GM18951 (cell line): Measurements from ENCODE around the gene MED16.
A peak's percentile ranks its signal among the peaks of the same experiment; 100 is the strongest.

Experiments used
- POLR2A ChIP-seq: IDR thresholded peaks from 4 replicates; pipeline ENCODE4 v1.6.1; 2011; ENCODE audit warnings: mild to moderate bottlenecking; ENCODE audit not compliant: insufficient read length, insufficient read depth; ENCODE audit errors: extremely low read depth
- in situ Hi-C: fragments of 300-500 bp; cut with MboI; formaldehyde crosslinking; loops from one replicate; pipeline ENCODE4 v1.12.0; 2022; ENCODE audit warnings: low sequenced_read_pairs, mixed read lengths, inconsistent platforms; ENCODE audit not compliant: unreplicated experiment

The MED16 gene

GRCh38 chr19:932648-933552 is 39.9 kb upstream of the MED16 start:
- TF ChIP-seq POLR2A: no peak
- in situ Hi-C loops: no loop called here

DNA sequence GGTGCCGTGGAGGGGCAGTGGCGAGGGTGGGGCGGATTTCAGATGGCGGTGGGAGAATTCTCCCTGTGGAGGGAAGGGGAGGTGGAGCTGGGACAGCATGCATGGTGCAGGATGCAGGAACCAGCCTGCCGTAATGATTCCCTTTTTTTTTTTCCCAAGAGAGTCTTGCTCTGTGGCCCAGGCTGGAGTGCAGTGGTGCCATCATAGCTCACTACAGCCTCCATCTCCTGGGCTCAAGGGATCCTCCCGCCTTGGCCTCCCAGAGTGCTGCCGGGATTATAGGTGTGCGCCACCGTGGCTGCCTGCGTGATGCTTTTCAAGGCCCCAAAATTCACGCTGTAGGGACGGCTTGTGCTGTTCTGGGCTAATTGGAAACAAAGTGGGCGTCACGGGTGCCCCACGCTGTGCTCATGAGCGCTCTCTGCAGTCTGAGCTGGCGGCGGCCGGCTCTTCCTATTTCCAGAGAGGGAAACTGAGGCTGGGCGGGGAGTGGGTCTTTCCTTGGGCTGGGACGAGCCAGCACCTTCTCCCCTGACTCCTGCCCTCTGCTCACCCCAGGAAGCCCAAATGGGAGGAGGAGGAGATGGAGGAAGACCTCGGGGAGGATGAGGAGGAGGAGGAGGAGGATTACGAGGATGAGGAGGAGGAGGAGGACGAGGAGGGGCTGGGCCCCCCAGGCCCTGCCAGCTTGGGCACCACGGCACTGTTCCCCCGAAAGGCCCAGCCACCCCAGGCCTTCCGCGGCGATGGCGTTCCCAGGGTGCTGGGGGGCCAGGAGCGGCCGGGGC is 39.1 kb upstream of the MED16 start:
- in situ Hi-C loops: no loop called here

GRCh38 chr19:929891-930258 is 36.9 kb upstream of the MED16 start:
- in situ Hi-C loops: loop anchor here (10.0 kb wide), 1 partner anchor 165 kb away; no protein-coding TSS in a partner anchor
- no peak for TF ChIP-seq POLR2A

More for the DNA sequence above, 39.1 kb upstream of the MED16 start:
- TF ChIP-seq POLR2A: no peak

GRCh38 chr19:929203-929890 is 36.4 kb upstream of the MED16 start:
- no peak for TF ChIP-seq POLR2A
- in situ Hi-C loops: loop anchor here (10.0 kb wide), 1 partner anchor 165 kb away; no protein-coding TSS in a partner anchor

DNA sequence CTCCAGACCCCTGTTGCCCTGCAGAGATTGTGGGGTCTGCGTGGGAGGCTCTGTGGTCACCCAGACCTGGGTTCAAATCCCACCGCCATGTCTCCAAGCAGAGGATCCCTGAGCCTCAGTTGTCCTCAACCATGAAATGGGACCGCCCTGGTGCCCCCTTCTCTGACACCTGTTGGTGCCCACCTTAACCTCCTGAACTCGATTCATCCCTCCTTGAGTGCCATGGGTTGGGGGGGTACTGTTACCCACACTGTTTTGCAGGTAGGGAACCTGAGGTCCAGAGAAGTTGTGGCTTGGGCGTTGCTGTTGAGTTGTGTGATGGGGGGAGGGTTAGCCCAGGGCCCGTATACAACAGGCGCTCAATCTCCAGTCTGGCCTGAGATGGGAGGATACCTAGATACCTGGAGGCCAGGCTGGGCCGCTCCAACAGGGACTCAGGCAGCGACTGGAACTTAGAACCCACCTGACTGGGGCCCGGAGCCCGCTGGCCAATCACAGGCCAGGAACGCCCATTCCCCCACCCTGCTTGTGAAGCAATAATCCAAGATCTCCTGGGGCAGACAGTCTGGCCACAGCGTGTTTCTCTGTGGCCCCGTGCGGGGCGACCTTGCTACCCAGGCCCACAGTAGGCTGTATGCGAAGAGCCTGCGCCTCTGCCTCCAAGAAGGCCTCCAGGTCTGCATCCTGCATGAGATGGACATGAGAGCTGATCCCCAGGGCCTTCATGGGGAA is 35.6 kb upstream of the MED16 start:
- TF ChIP-seq POLR2A: no peak
- in situ Hi-C loops: loop anchor here (10.0 kb wide), 1 partner anchor 164 kb away; no protein-coding TSS in a partner anchor

DNA sequence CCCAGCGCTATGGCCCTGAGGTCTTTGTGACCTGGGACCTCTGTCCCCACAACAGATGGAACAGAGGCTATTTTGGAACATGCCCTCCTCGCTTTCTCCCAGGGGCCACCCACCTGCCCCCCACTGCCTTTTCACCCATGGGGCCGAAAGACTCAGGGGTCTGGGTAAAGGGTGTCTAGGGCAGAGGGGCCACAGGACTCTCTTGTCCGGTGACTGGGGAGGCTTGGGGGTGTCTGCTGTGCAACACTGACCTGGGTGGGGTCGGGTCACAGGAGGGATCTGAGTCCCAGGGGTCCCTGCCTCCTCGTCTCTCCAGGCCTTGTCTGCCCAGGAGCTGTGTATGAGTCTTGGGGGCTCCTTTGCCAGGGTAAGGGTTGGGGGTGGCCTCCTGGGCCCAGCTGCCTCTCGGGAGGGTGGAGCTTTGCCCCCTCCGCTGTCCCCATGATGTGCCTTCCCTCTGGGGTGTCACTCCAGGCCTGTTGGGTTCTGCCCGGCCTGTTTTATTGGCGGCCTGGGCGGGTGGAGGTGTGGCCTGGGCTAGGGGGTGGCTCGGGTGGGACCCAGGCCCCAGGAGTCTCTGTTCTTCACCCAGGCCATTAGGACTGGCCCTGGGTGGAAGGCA is 34.9 kb upstream of the MED16 start:
- in situ Hi-C loops: loop anchor here (10.0 kb wide), 1 partner anchor 163 kb away; no protein-coding TSS in a partner anchor
- no peak for TF ChIP-seq POLR2A

DNA sequence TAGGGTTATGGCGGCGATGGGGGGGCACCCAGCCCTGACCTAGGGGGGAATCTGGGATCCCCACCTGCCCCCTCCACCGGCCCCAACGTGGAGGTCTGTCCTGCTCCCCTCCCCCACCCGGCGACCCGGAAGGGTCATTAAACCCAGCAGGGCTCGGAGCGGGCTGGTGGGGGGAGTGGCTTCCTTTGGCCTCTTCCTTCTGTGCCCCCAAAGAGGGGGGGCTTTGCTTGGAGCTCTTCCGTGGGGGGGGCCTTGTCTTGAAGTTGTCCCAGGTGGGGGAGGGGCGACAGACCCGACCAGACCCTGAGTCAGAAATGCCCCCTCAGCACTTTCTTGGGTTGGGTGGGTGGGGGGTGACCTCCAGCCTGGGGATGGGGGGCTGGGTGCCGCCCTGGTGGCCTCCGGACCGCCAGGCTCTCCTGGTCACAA is 34.4 kb upstream of the MED16 start:
- in situ Hi-C loops: loop anchor here (10.0 kb wide), 1 partner anchor 163 kb away; no protein-coding TSS in a partner anchor
- no peak for TF ChIP-seq POLR2A

DNA sequence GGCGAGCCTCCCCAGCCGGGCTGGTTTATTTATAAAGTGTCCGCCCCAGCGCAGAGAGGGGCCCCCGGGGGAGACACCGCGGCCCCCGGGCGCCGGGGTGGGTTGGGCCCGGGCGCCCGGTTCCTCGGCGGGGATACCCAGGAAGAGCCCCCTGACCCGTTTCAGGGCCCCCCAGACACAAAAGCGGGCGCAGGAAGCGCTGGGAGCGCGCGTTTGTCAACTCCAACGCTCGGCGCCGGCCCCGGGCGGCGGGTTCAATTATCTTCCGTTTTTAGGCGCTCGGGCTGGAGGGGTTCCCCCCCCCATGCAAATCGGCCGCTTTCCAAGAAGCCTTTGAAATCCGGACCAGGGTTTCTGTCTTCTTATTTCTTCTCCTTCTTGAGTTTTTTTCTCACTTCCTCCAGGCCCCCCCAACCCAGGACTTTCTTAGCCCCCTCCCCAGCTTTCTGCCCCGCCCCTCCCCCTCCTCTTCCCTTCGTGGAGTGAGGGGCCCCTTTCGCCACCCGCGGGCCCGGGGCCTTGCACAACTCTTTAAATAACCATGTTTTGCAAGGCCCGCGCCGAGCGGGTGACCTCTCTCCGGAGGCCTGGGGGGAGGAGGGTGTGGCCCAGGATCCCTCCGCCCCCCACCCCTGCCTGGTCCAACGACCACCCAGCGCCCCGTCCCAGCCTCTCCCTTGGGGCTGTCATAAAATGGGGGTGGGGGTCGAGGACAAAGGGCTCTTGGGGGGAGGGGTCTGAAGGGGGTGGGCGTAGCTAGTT is 33.8 kb upstream of the MED16 start:
- in situ Hi-C loops: loop anchor here (10.0 kb wide), 1 partner anchor 162 kb away; no protein-coding TSS in a partner anchor
- TF ChIP-seq POLR2A: peak; percentile 64

DNA sequence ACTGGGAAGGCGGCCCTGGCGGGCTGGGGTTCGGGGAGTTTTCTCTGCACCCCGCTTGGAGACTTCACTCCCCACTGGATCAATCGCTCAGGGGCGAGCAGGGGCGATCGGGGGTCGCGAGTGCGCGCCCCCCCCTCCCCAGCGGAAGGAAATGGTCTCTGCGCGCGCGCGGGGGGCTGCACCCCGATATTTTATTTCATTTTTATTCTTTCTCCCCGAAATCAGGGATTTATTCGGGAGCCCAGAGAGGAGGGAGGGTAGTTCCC is 33.3 kb upstream of the MED16 start:
- in situ Hi-C loops: loop anchor here (10.0 kb wide), 1 partner anchor 161 kb away; no protein-coding TSS in a partner anchor
- no peak for TF ChIP-seq POLR2A

- in situ Hi-C loops: loop anchor here (10.0 kb wide), 1 partner anchor 161 kb away; no protein-coding TSS in a partner anchor
- peak; percentile 62 for TF ChIP-seq POLR2A
Measured at GRCh38 chr19:925526-926322, 32.7 kb upstream of the MED16 start, which contains the start of gene ARID3A. TSS of gene ARID3A (plus strand) at chr19:926035. CDS start at chr19:929529, 3,494 bp downstream.
